K562 (cell line): ENCODE results near the gene PRODH2.

Experiments
- ATF3 ChIP-seq, 2 experiments: fragments of 450-650 bp in 1 of 2; sonication (generic) in 1 of 2; formaldehyde crosslinking in 1 of 2; IDR thresholded peaks in 1 of 2; conservative IDR thresholded peaks in 1 of 2; 2 replicates each; pipeline versions ENCODE4 v1.6.1 to v1.8.1; 2016 to 2023; ENCODE audit warnings: mild to moderate bottlenecking in 2 of 2, moderate library complexity in 2 of 2, inconsistent platforms in 1 of 2, missing genetic modification reagents in 1 of 2
- CAMTA2 ChIP-seq: fragments of 250-450 bp; sonication (Bioruptor Pico); conservative IDR thresholded peaks from 2 replicates; pipeline ENCODE4 v1.5.1; 2022
- CTCF ChIP-seq, 3 experiments: IDR thresholded peaks in 2 of 3; conservative IDR thresholded peaks in 1 of 3; 2 replicates each; pipeline ENCODE4 v1.5.1; 2011 to 2012; ENCODE audit warnings: low read length in 3 of 3, mild to moderate bottlenecking in 3 of 3, control low read depth in 2 of 3, improper control_type of control experiment in 1 of 3, inconsistent platforms in 1 of 3, low read depth in 1 of 3, mixed read lengths in 1 of 3, moderate library complexity in 1 of 3; ENCODE audit not compliant: insufficient read depth in 2 of 3
- FOS ChIP-seq: IDR thresholded peaks from 3 replicates; pipeline ENCODE4 v1.6.1; 2011; ENCODE audit not compliant: insufficient read length; ENCODE audit errors: extremely low read depth
- LEF1 ChIP-seq: fragments of 450-650 bp; IDR thresholded peaks from 2 replicates; pipeline ENCODE4 v1.6.1; 2016; ENCODE audit warnings: mild to moderate bottlenecking
- MAX ChIP-seq: sonication (generic); formaldehyde crosslinking; IDR thresholded peaks from 2 replicates; pipeline ENCODE4 v1.9.0; 2022; ENCODE audit warnings: mild to moderate bottlenecking, missing genetic modification reagents
- NR2C1 ChIP-seq, 2 experiments: fragments of 450-650 bp; IDR thresholded peaks; 2 replicates each; pipeline ENCODE4 v1.6.1; 2017; ENCODE audit warnings: mild to moderate bottlenecking in 2 of 2, antibody characterized with exemption in 1 of 2, inconsistent platforms in 1 of 2, missing compliant biosample characterization in 1 of 2, missing genetic modification characterization in 1 of 2
- USF2 ChIP-seq: sonication (generic); formaldehyde crosslinking; IDR thresholded peaks from 2 replicates; pipeline ENCODE4 v1.5.0; 2020; ENCODE audit warnings: missing genetic modification reagents
- ZNF384 ChIP-seq: IDR thresholded peaks from 2 replicates; pipeline ENCODE4 v1.6.1; 2012; ENCODE audit warnings: low read depth, low read length, improper control_type of control experiment
- ZNF398 ChIP-seq: fragments of 250-450 bp; sonication (Bioruptor Pico); IDR thresholded peaks from 2 replicates; pipeline ENCODE4 v1.8.0; 2021; ENCODE audit warnings: moderate library complexity, mild to moderate bottlenecking, inconsistent platforms

GRCh38 chr19:35812220-35813042 is at the start of gene PRODH2:
- TF ChIP-seq CAMTA2 (CRISPR knock-in tag) (no peak), CTCF (IDR thresholded peaks at IDR 0.05 in 2 of 3, conservative IDR thresholded peaks at IDR 0.05 in 1 of 3; ENCODE audit: insufficient read depth in 2 of 3, low read depth in 1 of 3, low read length in 3 of 3) (no peak), ATF3 (IDR thresholded peaks at IDR 0.05) (no peak), ATF3 (CRISPR knock-in tag; conservative IDR thresholded peaks at IDR 0.05) (no peak), MAX (CRISPR knock-in tag) (no peak), FOS (no peak), USF2 (CRISPR knock-in tag) (no peak), NR2C1 (IDR thresholded peaks at IDR 0.05) (no peak), NR2C1 (tag; IDR thresholded peaks at IDR 0.05) (no peak), ZNF384 (no peak), LEF1 (no peak), ZNF398 (CRISPR knock-in tag) (no peak)
